Right atrium auricular region (tissue), 2 donors: Measurements from ENCODE around the gene FRY. TPM values are rescaled to one million over a fixed set of nuclear protein-coding genes. Genes with fewer than 3 reads are reported as not detected.
A peak's percentile ranks its signal among the peaks of the same experiment; 100 is the strongest.

Experiments used
- DNase-seq: peaks from one replicate; pipeline ENCODE4 v3.0.0-alpha.2; 2019; ENCODE audit warnings: low spot score
- H3K27ac ChIP-seq, 2 donors: fragments of 200-600 bp; sonication (generic); 1 replicate in 1 of 2; 2 replicates in 1 of 2; pipeline ENCODE4 v1.5.1; 2016 to 2019
- H3K27me3 ChIP-seq, 2 donors: fragments of 200-600 bp; sonication (generic); one replicate each; pipeline versions ENCODE4 v1.5.1 to v1.6.0; 2017 to 2019
- H3K36me3 ChIP-seq: fragments of 200-600 bp; sonication (generic); one replicate; pipeline ENCODE4 v1.5.1; 2016
- H3K4me1 ChIP-seq, 2 donors: fragments of 200-600 bp; sonication (generic); one replicate each; pipeline versions ENCODE4 v1.5.1 to v1.6.0; 2017 to 2019
- H3K4me3 ChIP-seq, 2 donors: fragments of 200-600 bp; sonication (generic); 1 replicate in 1 of 2; 2 replicates in 1 of 2; pipeline ENCODE4 v1.5.1; 2017 to 2019; ENCODE audit warnings: mild to moderate bottlenecking in 1 of 2, moderate library complexity in 1 of 2
- H3K9me3 ChIP-seq, 2 donors: fragments of 200-600 bp; sonication (generic); one replicate each; pipeline ENCODE4 v1.5.1; 2019
- CTCF ChIP-seq, 2 donors: fragments of 200-600 bp; sonication (generic); IDR thresholded peaks; one replicate each; pipeline ENCODE4 v1.5.1; 2019; ENCODE audit warnings: antibody characterized with exemption in 2 of 2
- total RNA-seq, 2 donors: library from RNA; depleted of rRNA; stranded (reverse); fragments of >200 nt; gene quantifications; one replicate each; pipeline ENCODE4 v1.1.0, GENCODE V29; 2016

The FRY gene
- total RNA-seq, 2 donors from 2014 or later: 94.8 to 183 TPM

GRCh38 chr13:32211813-32212212 is 180.2 kb downstream of the FRY start:
- Histone ChIP-seq H3K36me3 (peaks cover 41% of the 10 kb centered on the region), H3K27ac (peak overlapping the region; percentile 63 to 83), H3K27me3 (no peaks in the 10 kb centered on the region), H3K4me3 (no peak overlapping the region), H3K4me1 (peaks cover 0 to 27% of the 10 kb centered on the region in 2 donors), H3K9me3 (no peaks in the 10 kb centered on the region)
- no peak for DNase-seq
- TF ChIP-seq CTCF (IDR thresholded peaks at IDR 0.05): no peak

GRCh38 chr13:32212421-32212820 is 180.8 kb downstream of the FRY start:
- Histone ChIP-seq H3K36me3 (peaks cover 41% of the 10 kb centered on the region), H3K4me1 (peaks cover 0 to 27% of the 10 kb centered on the region in 2 donors), H3K9me3 (no peaks in the 10 kb centered on the region), H3K27ac (peak overlapping the region; percentile 63 to 83), H3K27me3 (no peaks in the 10 kb centered on the region), H3K4me3 (no peak overlapping the region)
- DNase-seq: no peak
- TF ChIP-seq CTCF (IDR thresholded peaks at IDR 0.05): no peak

- H3K36me3 ChIP-seq: peaks cover 38% of the 10 kb centered on the region
Observed at GRCh38 chr13:32213626-32214025, 182.1 kb downstream of the FRY start.

GRCh38 chr13:32214071-32214470 is 182.5 kb downstream of the FRY start:
- Histone ChIP-seq H3K27me3 (no peaks in the 10 kb centered on the region), H3K4me3 (no peak overlapping the region), H3K36me3 (peaks cover 38% of the 10 kb centered on the region), H3K4me1 (peaks cover 0 to 27% of the 10 kb centered on the region in 2 donors), H3K9me3 (no peaks in the 10 kb centered on the region), H3K27ac (no peak overlapping the region)
- no peak for DNase-seq
- no peak for TF ChIP-seq CTCF (IDR thresholded peaks at IDR 0.05)

More at GRCh38 chr13:32213626-32214025, 182.1 kb downstream of the FRY start:
- DNase-seq: no peak
- no peak overlapping the region for H3K27ac ChIP-seq
- no peak for TF ChIP-seq CTCF (IDR thresholded peaks at IDR 0.05)
- H3K9me3 ChIP-seq: no peaks in the 10 kb centered on the region
- no peak overlapping the region for H3K4me3 ChIP-seq
- H3K27me3 ChIP-seq: no peaks in the 10 kb centered on the region
- H3K4me1 ChIP-seq: peaks cover 0 to 27% of the 10 kb centered on the region in 2 donors

- Histone ChIP-seq H3K9me3 (no peaks in the 10 kb centered on the region), H3K4me3 (no peak overlapping the region), H3K36me3 (peaks cover 40% of the 10 kb centered on the region), H3K27me3 (no peaks in the 10 kb centered on the region), H3K27ac (no peak overlapping the region), H3K4me1 (peaks cover 0 to 8% of the 10 kb centered on the region in 2 donors)
- DNase-seq: no peak
- TF ChIP-seq CTCF (IDR thresholded peaks at IDR 0.05): no peak
Observed at GRCh38 chr13:32216281-32216680, 184.7 kb downstream of the FRY start.

GRCh38 chr13:32222046-32222676 is 190.6 kb downstream of the FRY start:
- Histone ChIP-seq H3K9me3 (no peaks in the 10 kb centered on the region), H3K27ac (no peak overlapping the region), H3K27me3 (no peaks in the 10 kb centered on the region), H3K4me1 (no peaks in the 10 kb centered on the region), H3K4me3 (no peak overlapping the region), H3K36me3 (peaks cover 55% of the 10 kb centered on the region)
- no peak for TF ChIP-seq CTCF (IDR thresholded peaks at IDR 0.05)
- DNase-seq: no peak
